H1 (cell line): ENCODE data around the gene COX17. TPM values are rescaled to one million over a fixed set of nuclear protein-coding genes. Genes with fewer than 3 reads are reported as not detected.

ENCODE experiments used
- EGR1 ChIP-seq: IDR thresholded peaks from 2 replicates; pipeline ENCODE4 v1.6.1; 2011; ENCODE audit warnings: low read depth, low read length, borderline replicate concordance
- HDAC2 ChIP-seq, 2 experiments: fragments of 300-600 bp in 1 of 2; sonication (generic) in 1 of 2; IDR thresholded peaks; 2 replicates each; pipeline ENCODE4 v1.6.1; 2011 to 2012; ENCODE audit warnings: low read depth in 2 of 2, low read length in 2 of 2, mild to moderate bottlenecking in 2 of 2, moderate library complexity in 2 of 2, borderline replicate concordance in 1 of 2, inconsistent platforms in 1 of 2
- JUND ChIP-seq: IDR thresholded peaks from 2 replicates; pipeline ENCODE4 v1.6.1; 2011; ENCODE audit warnings: mild to moderate bottlenecking, improper control_type of control experiment, low read length
- KDM4A ChIP-seq: IDR thresholded peaks from one replicate; pipeline ENCODE4 v1.7.1; 2012; ENCODE audit warnings: low read depth, mild to moderate bottlenecking, moderate library complexity, low read length, inconsistent platforms; ENCODE audit not compliant: severe bottlenecking
- MAFK ChIP-seq: IDR thresholded peaks from 2 replicates; pipeline ENCODE4 v1.6.1; 2012; ENCODE audit warnings: low read depth, mild to moderate bottlenecking, improper control_type of control experiment, low read length
- SIN3A ChIP-seq, 2 experiments: IDR thresholded peaks in 1 of 2; conservative IDR thresholded peaks in 1 of 2; 2 replicates each; pipeline ENCODE4 v1.6.1; 2011 to 2012; ENCODE audit warnings: low read length in 2 of 2, improper control_type of control experiment in 1 of 2, low read depth in 1 of 2, mild to moderate bottlenecking in 1 of 2
- TBP ChIP-seq: IDR thresholded peaks from 2 replicates; pipeline ENCODE4 v1.6.1; 2011; ENCODE audit warnings: low read depth, low read length, improper control_type of control experiment
- polyA plus RNA-seq, 7 experiments: library from polyadenylated mRNA; depleted of rRNA in 3 of 7; stranded (reverse) in 5 of 7; unstranded in 2 of 7; fragments of >200 nt in 5 of 7; fragments of 200-250 nt in 2 of 7; gene quantifications; 1 replicate in 5 of 7; 2 replicates in 1 of 7; 4 replicates in 1 of 7; pipeline versions ENCODE4 v1.2.1 to v1.2.3, GENCODE V29; 2011 to 2013; ENCODE audit warnings: missing spikeins in 2 of 7, mixed read lengths in 2 of 7
- total RNA-seq: library from RNA; stranded (reverse); fragmentation: NEBNext Ultra II Directional; extraction: Animal tissue kit (Norgen Biotek cat#: 25700); gene quantifications from 2 replicates; pipeline ENCODE4 v1.2.1, GENCODE V29; 2021

Gene COX17
- total and polyA plus RNA-seq, 2 of the 8 experiments (the other 6 are each of a cell fraction or from before 2014, with no cell fraction given) = 34.2 to 43.0 TPM

GRCh38 chr3:119675188-119675874 is 1.9 kb downstream of the COX17 start (continued):
- no peak for TF ChIP-seq KDM4A
- TF ChIP-seq TBP = no peak
- no peak for TF ChIP-seq EGR1
- TF ChIP-seq HDAC2 (IDR thresholded peaks at IDR 0.05; ENCODE audit: borderline replicate concordance in 1 of 2, low read depth in 2 of 2, low read length in 2 of 2) = no peak
- no peak for TF ChIP-seq MAFK
- no peak for TF ChIP-seq JUND
- no peak for TF ChIP-seq SIN3A (conservative IDR thresholded peaks at IDR 0.05 in 1 of 2, IDR thresholded peaks at IDR 0.05 in 1 of 2; ENCODE audit: low read depth in 1 of 2, low read length in 2 of 2)
